IPS DF 19.7 (cell line): ENCODE results near the gene ECE2.

Experiments
- DNase-seq: peaks from one replicate; pipeline ENCODE4 v3.0.0-alpha.2; 2013; ENCODE audit warnings: low read depth, low spot score

ECE2 gene

DNA sequence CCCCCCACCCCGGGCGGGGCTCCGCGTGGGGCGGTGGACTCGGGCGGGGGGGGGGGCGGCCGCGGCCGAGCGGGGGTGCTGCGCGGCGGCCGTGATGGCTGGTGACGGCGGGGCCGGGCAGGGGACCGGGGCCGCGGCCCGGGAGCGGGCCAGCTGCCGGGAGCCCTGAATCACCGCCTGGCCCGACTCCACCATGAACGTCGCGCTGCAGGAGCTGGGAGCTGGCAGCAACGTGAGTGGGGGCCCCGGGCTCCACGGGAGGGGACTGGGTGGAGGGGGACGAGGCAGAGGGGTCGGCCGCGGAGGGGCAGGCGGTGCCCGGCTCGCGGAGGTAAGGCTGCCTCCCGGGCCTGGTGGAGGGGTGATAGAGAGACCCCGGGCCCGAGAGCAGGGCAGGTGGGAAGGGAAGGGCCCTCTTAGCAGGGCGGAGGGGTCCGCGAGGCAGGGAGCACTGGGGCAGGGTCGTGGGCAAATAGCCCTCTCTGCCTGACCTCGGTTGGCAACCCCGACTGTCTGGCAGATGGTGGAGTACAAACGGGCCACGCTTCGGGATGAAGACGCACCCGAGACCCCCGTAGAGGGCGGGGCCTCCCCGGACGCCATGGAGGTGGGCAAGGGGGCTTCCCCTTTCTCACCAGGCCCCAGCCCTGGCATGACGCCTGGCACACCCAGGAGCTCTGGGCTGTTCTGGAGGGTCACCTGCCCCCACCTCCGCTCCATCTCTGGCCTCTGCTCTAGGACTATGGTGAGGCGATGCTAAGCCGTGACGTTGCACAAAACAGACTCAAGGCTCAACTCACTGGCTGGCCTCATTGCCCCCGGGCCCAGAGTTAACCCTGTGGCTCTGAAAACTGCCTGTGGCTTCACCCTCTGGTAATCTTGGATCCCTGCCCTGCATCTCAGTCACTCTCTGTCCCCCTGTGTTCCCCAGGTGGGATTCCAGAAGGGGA, at the start of gene ECE2:
ECE2 (plus strand) TSS at position 62 of the 950 bp plus-strand sequence; CDS start at position 194, 132 bp downstream.
- no peak for DNase-seq

DNA sequence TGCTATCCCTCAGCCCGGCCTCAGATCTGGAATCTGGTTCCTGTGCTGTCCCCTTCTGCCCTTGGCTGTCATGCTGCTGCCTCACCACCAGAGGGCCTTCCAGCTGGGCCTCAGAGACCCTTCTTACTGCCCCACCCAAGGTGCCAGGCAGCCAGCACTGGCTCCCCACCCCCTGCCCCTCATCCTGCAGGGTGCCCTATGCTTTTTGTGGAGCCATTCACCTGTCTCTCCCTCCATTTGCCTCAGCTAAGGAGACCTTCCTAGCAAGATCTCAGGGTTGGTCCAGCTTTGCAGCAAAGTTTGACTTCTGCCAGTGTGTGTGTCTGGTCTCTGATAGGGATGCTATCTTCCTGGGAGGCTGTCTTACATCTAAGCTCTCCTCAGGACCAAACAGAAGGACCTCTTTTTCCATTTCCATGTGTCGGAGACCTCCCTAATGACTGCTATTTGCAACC, 48.3 kb upstream of the ECE2 start:
- DNase-seq: no peak

GRCh38 chr3:184228376-184229137, 47.3 kb upstream of the ECE2 start:
- DNase-seq: no peak

- DNase-seq: no peak
These were observed 46.3 kb upstream of the ECE2 start, which contains the start of gene VWA5B2 for GRCh38 chr3:184229394-184230080. Gene VWA5B2, plus strand, starts transcription at chr3:184229585. Its CDS starts 944 bp downstream, at chr3:184230529.

GRCh38 chr3:184230081-184230602, 45.7 kb upstream of the ECE2 start:
- DNase-seq: no peak

- DNase-seq: no peak
These were observed 45.0 kb upstream of the ECE2 start for GRCh38 chr3:184230603-184231528.

DNA sequence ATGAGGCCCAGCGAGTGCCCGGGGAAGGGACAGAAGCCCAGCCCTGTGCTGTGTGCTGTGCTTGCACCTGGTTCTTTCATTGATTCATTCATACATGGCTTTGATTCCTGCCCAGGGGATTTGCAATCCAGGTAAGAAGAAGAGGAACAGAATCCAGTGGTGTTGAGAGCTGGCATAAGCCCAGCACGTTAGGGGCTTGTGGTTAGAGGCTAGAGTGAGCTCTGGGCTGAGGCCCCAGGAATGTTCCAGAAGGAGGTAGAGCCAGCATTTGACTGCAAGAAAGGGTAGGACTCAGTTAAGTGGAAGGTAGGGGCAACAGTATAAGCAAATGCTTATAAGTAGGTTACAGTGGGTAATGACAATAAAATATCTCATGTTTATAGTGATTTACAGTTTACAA, 44.2 kb upstream of the ECE2 start:
- DNase-seq: no peak

GRCh38 chr3:184233127-184233843, 42.5 kb upstream of the ECE2 start:
- DNase-seq: no peak

DNA sequence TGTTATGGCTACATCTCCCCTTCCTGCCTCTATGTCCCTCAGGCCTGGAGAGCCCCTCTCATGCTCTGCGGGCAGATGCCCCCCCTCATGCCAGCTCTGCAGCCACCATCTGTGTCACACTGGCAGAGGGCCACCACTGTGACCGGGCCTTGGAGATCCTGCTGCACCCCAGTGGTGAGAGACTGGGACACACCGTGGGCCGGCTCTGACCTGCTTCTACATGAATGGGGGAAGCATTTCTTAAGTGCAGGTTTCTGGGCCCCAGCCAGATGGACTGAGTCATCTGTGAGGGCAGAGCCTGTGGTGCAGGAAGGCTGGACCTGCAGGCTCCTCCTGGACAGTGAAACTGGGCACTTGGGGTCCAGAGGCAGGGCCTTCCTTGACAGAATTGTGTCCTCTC, 41.6 kb upstream of the ECE2 start:
- DNase-seq: no peak

DNA sequence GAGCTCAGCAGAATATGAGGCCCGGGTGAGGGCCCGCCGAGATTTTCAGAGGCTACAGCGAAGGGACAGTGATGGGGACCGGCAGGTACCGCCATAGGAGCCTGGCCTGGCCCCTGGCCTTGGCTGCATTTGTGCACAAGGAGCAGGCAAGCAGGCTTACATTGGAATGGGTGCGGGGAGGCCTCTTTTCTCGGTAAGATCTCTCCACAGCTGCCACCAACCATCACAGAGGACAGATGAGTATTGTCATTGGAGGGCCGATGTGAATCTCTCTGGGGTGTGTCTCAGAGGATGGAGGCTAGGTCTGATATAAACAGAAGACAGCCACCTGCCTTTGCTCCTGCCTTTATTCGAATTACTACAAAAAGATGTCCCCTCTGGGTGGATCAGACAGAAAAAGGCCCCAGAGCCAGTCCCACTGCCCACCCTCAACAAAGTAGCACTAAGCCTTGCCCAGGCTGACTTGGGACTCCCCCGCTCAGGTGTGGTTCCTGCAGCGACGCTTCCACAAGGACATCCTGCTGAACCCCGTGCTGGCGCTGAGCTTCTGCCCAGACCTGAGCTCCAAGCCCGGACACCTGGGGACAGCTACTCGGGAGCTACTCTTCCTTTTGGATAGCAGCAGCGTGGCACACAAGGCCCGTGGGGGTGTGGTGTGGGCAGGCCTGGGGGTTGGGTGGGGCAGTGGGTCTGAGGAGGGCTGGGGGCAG, 41.0 kb upstream of the ECE2 start:
- no peak for DNase-seq

- no peak for DNase-seq
These were observed 40.3 kb upstream of the ECE2 start for GRCh38 chr3:184235381-184236032.

- no peak for DNase-seq
These were observed 39.8 kb upstream of the ECE2 start for GRCh38 chr3:184236033-184236410.

GRCh38 chr3:184236636-184237035, 39.2 kb upstream of the ECE2 start:
- DNase-seq: no peak

- no peak for DNase-seq
These were observed 38.6 kb upstream of the ECE2 start for GRCh38 chr3:184237211-184237610.

DNA sequence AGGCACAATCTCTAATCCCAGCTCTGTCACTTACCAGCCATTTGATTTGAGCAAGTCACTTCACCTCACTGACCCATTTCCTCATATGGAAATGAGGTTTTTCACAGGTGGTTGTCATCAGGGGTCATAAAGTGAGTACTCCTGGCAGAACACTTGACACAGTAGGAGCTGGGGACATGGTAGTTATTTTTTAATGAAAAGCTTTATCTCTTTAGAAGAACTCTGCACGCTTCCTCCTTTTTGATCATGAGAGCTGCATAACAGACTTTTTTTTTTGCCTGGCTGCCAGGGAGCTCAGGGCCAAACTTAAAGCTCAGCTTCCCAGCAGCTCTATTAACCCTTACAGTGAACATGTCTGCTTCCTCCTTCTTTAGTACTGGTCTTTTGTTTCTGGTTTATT, 38.0 kb upstream of the ECE2 start:
- DNase-seq: no peak

DNA sequence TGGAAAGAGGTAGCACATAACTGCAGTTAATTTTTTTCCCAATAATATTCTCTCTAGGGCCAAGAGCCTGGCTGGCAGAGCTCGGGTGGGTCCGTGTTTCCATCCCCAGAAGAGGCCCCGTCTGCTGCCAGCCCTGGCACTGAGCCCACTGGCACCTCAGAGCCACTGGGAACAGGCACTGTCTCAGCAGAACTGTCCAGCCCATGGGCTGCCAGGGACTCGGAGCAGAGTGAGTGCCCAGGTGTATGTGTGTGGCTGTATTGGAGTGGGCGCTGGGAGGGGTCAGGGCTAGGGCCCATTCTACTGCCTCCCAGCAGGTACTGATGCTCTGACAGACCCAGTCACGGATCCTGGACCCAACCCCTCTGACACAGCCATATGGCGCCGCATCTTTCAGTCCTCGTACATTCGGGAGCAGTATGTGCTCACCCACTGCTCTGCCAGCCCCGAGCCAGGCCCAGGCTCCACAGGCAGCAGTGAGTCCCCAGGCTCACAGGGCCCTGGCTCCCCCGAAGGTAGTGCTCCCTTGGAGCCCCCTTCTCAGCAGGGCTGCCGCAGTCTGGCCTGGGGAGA, 37.5 kb upstream of the ECE2 start:
- no peak for DNase-seq

GRCh38 chr3:184239221-184239620, 36.6 kb upstream of the ECE2 start:
- no peak for DNase-seq

- no peak for DNase-seq
These were observed 36.1 kb upstream of the ECE2 start for GRCh38 chr3:184239708-184240107.
